ENCODE measurements around the gene CLPX. TPM values are rescaled to one million over a fixed set of nuclear protein-coding genes. Genes with fewer than 3 reads are reported as not detected.
A peak's percentile ranks its signal among the peaks of the same experiment; 100 is the strongest.

Gene CLPX
- total and polyA plus RNA-seq, 9 of the 15 experiments (the other 6 are each of a cell fraction or from before 2014, with no cell fraction given): 11.2 to 83.3 (median 51.3) TPM

DNA sequence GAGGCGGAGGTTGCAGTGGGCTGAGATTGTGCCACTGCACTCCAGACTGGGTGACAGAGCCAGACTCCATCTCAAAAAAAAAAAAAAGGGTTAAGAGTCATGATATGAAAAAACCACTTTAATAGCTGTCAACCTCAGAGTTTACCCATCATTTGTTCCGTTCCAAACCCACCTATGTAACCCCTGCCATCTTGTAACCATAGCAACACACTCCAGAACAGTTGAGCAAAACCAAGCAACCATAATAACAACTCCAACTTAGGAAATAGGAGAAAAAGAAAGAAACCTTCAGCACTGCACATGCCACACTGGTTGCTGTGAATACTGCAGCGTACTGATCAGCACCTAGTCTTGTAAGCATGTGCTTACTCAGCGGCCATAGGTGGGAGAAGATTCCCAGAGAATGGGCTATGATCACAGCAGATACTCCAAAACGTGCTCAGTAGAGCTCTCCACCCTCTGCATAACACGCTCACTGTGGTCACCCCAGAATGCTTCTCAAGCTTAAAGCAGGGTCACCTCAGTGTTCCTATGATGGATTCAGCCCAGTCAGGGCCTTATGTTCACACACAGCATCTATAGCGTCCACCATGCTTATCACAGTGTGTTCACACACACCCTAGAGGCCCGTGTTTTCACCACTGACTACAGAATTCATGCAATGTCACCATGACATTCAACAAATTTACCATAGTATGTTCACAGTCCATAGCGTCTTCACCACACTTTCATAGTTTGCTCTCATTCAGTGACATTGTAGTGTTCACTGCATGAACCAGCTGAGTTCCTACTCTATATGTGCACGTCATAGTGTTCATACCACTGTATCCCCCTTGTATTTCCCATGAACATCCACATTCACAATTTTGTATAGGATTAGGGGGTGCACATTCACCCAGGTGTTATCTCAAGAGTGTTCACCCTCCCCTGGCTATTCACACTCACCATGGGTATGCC is 32.7 kb upstream of the CLPX start (continued):
- TF ChIP-seq THRA (IDR thresholded peaks at IDR 0.05) (no peak), NR3C1 (CRISPR knock-in tag; IDR thresholded peaks at IDR 0.05) (no peak), SAFB (IDR thresholded peaks at IDR 0.05; ENCODE audit: borderline replicate concordance, low read depth, low read length) (no peak), CXXC5 (CRISPR knock-in tag; IDR thresholded peaks at IDR 0.05) (no peak), KLF10 (CRISPR knock-in tag; IDR thresholded peaks at IDR 0.05) (no peak), AFF4 (CRISPR knock-in tag; IDR thresholded peaks at IDR 0.05) (no peak), POU5F1 (IDR thresholded peaks at IDR 0.05; ENCODE audit: borderline replicate concordance, low read depth, low read length, partially characterized antibody) (no peak), CLOCK (CRISPR knock-in tag; IDR thresholded peaks at IDR 0.05; ENCODE audit: borderline replicate concordance) (no peak), ATF6 (CRISPR knock-in tag; IDR thresholded peaks at IDR 0.05) (no peak), ZNF184 (CRISPR knock-in tag; IDR thresholded peaks at IDR 0.05) (no peak), TEAD2 (tag; IDR thresholded peaks at IDR 0.05) (peak; percentile 51; the same call in 1 of the 2 replicates), HNRNPUL1 (IDR thresholded peaks at IDR 0.05; ENCODE audit: low read length) (no peak), FOXA1 (IDR thresholded peaks at IDR 0.05; ENCODE audit: borderline replicate concordance) (no peak)
- TF ChIP-seq, protein P1, sequence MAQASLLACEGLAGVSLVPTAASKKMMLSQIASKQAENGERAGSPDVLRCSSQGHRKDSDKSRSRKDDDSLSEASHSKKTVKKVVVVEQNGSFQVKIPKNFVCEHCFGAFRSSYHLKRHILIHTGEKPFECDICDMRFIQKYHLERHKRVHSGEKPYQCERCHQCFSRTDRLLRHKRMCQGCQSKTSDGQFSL (CRISPR knock-in tag; IDR thresholded peaks at IDR 0.05): no peak
- TF ChIP-seq, protein P1 (tag; IDR thresholded peaks at IDR 0.05): no peak

Data from K562 (cell line).